HG02759 (cell line): ENCODE measurements around the gene ACYP2.

Experiments used
- ATAC-seq: cut with Tn5 transposase; IDR thresholded peaks from one replicate; pipeline ENCODE4 v1.9.1; 2021; ENCODE audit warnings: mild to moderate bottlenecking, moderate library complexity; ENCODE audit not compliant: unreplicated experiment

ACYP2 gene

GRCh38 chr2:54149638-54150441 is 34.4 kb downstream of the ACYP2 start:
- ATAC-seq: no peak

- ATAC-seq: no peak
Observed at GRCh38 chr2:54158311-54158710, 42.9 kb downstream of the ACYP2 start.

GRCh38 chr2:54161660-54162424 is 46.4 kb downstream of the ACYP2 start:
- no peak for ATAC-seq

GRCh38 chr2:54164106-54164505 is 48.7 kb downstream of the ACYP2 start:
- no peak for ATAC-seq

- ATAC-seq: no peak
Observed at GRCh38 chr2:54166121-54166773, 50.8 kb downstream of the ACYP2 start.

- ATAC-seq: no peak
Observed at GRCh38 chr2:54176577-54176976, 61.2 kb downstream of the ACYP2 start.

GRCh38 chr2:54183281-54183680 is 67.9 kb downstream of the ACYP2 start:
- no peak for ATAC-seq

GRCh38 chr2:54183972-54184371 is 68.6 kb downstream of the ACYP2 start:
- no peak for ATAC-seq

GRCh38 chr2:54185105-54185504 is 69.7 kb downstream of the ACYP2 start:
- ATAC-seq: no peak

- ATAC-seq: no peak
Observed at GRCh38 chr2:54187331-54187730, 71.9 kb downstream of the ACYP2 start.

- ATAC-seq: no peak
Observed at GRCh38 chr2:54189539-54189938, 74.1 kb downstream of the ACYP2 start.

GRCh38 chr2:54191361-54192135 is 76.1 kb downstream of the ACYP2 start:
- ATAC-seq: no peak

- no peak for ATAC-seq
Observed at GRCh38 chr2:54194761-54195750, 79.6 kb downstream of the ACYP2 start.

GRCh38 chr2:54196646-54197045 is 81.2 kb downstream of the ACYP2 start:
- ATAC-seq: no peak

- ATAC-seq: no peak
Observed at GRCh38 chr2:54204476-54204875, 89.1 kb downstream of the ACYP2 start.

GRCh38 chr2:54206596-54206995 is 91.2 kb downstream of the ACYP2 start:
- no peak for ATAC-seq

- ATAC-seq: no peak
Observed at GRCh38 chr2:54207666-54208195, 92.3 kb downstream of the ACYP2 start.

GRCh38 chr2:54208364-54209240 is 93.2 kb downstream of the ACYP2 start:
- no peak for ATAC-seq

- no peak for ATAC-seq
Observed at GRCh38 chr2:54209379-54209778, 94.0 kb downstream of the ACYP2 start.
